SK-N-SH (cell line): ENCODE data around the gene FOXI1. TPM values are rescaled to one million over a fixed set of nuclear protein-coding genes. Genes with fewer than 3 reads are reported as not detected.

ENCODE experiments used
- CTCF ChIA-PET: fragments of 300-600, 350-600 bp; formaldehyde crosslinking; extraction: SDS; loops from one replicate; lab custom pipeline; 2021; lab: Yijun Ruan, JAX
- POLR2A ChIA-PET: fragments of 350-600 bp; sonication (Branson Sonifier 250); formaldehyde crosslinking; extraction: SDS; loops from one replicate; lab custom pipeline; 2020; ENCODE audit warnings: antibody characterized with exemption, inconsistent platforms; lab: Yijun Ruan, JAX
- DNase-seq: peaks from one replicate; pipeline ENCODE4 v3.0.0; 2012
- H2AFZ ChIP-seq: fragments of 200-600 bp; sonication (generic); 2 replicates; pipeline ENCODE4 v1.8.1; 2016; ENCODE audit warnings: antibody characterized with exemption, mild to moderate bottlenecking, low read depth
- H3F3A ChIP-seq: fragments of 200-600 bp; sonication (generic); replicated peaks from 2 replicates; pipeline ENCODE3; 2016; ENCODE audit warnings: antibody characterized with exemption, mild to moderate bottlenecking; ENCODE audit not compliant: insufficient read depth
- H3K27ac ChIP-seq, 2 experiments: fragments of 200-500 bp in 1 of 2; fragments of 200-600 bp in 1 of 2; sonication (Bioruptor generic) in 1 of 2; sonication (generic), shearing (Covaris generic) in 1 of 2; 2 replicates each; pipeline versions ENCODE4 v1.5.1 to v1.6.1; 2014 to 2016; ENCODE audit warnings: low read depth in 2 of 2, inconsistent platforms in 1 of 2, low read length in 1 of 2, mild to moderate bottlenecking in 1 of 2, mixed read lengths in 1 of 2
- H3K27me3 ChIP-seq: fragments of 200-600 bp; sonication (generic), shearing (Covaris generic); 2 replicates; pipeline ENCODE4 v1.6.1; 2016; ENCODE audit warnings: mixed run types; ENCODE audit not compliant: insufficient read depth
- H3K36me3 ChIP-seq, 2 experiments: fragments of 200-500 bp in 1 of 2; fragments of 200-600 bp in 1 of 2; sonication (Bioruptor generic) in 1 of 2; sonication (generic) in 1 of 2; replicated peaks in 1 of 2; 2 replicates each; pipeline versions ENCODE3 to v1.5.1; 2014 to 2016; ENCODE audit warnings: low read length in 1 of 2, mild to moderate bottlenecking in 1 of 2; ENCODE audit not compliant: insufficient read depth in 2 of 2, control insufficient read depth in 1 of 2
- H3K4me1 ChIP-seq, 2 experiments: fragments of 200-500 bp in 1 of 2; fragments of 200-600 bp in 1 of 2; sonication (Bioruptor generic) in 1 of 2; sonication (generic), shearing (Covaris generic) in 1 of 2; 2 replicates each; pipeline versions ENCODE4 v1.5.1 to v1.6.1; 2014 to 2016; ENCODE audit warnings: low read depth in 1 of 2, low read length in 1 of 2, mixed run types in 1 of 2; ENCODE audit not compliant: insufficient read depth in 2 of 2, control insufficient read depth in 1 of 2
- H3K4me2 ChIP-seq: fragments of 200-600 bp; sonication (generic), shearing (Covaris generic); 2 replicates; pipeline ENCODE4 v1.6.1; 2017; ENCODE audit warnings: mixed run types
- H3K4me3 ChIP-seq, 2 experiments: fragments of 200-500 bp in 1 of 2; fragments of 200-600 bp in 1 of 2; sonication (Bioruptor generic) in 1 of 2; sonication (generic), shearing (Covaris generic) in 1 of 2; 2 replicates each; pipeline versions ENCODE4 v1.5.1 to v1.8.1; 2014 to 2016; ENCODE audit warnings: low read depth in 2 of 2, inconsistent platforms in 1 of 2, low read length in 1 of 2, mild to moderate bottlenecking in 1 of 2, mixed read lengths in 1 of 2, moderate library complexity in 1 of 2
- H3K79me2 ChIP-seq: fragments of 200-600 bp; sonication (generic); 2 replicates; pipeline ENCODE4 v1.8.1; 2017; ENCODE audit warnings: mild to moderate bottlenecking; ENCODE audit not compliant: insufficient read depth
- H3K9ac ChIP-seq: fragments of 200-600 bp; sonication (generic); 2 replicates; pipeline ENCODE4 v1.6.1; 2017; ENCODE audit warnings: mixed run types
- H3K9me2 ChIP-seq: fragments of 200-600 bp; sonication (generic); 2 replicates; pipeline ENCODE4 v1.6.1; 2017; ENCODE audit warnings: mixed run types
- H3K9me3 ChIP-seq: fragments of 200-600 bp; sonication (generic); 2 replicates; pipeline ENCODE4 v1.6.1; 2017; ENCODE audit warnings: mixed run types, mild to moderate bottlenecking, moderate library complexity
- H4K20me1 ChIP-seq: fragments of 200-600 bp; sonication (generic); 2 replicates; pipeline ENCODE4 v1.6.1; 2017; ENCODE audit warnings: mild to moderate bottlenecking, mixed run types; ENCODE audit not compliant: insufficient read depth
- CHD2 ChIP-seq: fragments of 150-350 bp; IDR thresholded peaks from 2 replicates; pipeline ENCODE4 v1.6.1; 2018; ENCODE audit warnings: low read length; ENCODE audit not compliant: partially characterized antibody
- EP300 ChIP-seq, 2 experiments: IDR thresholded peaks; 2 replicates each; pipeline versions ENCODE4 v1.4.0 to v1.6.1; 2012; ENCODE audit warnings: borderline replicate concordance in 1 of 2, low read depth in 1 of 2, low read length in 1 of 2
- EZH2phosphoT487 ChIP-seq: fragments of 200-600 bp; sonication (generic); IDR thresholded peaks from 2 replicates; pipeline ENCODE4 v1.6.1; 2017; ENCODE audit warnings: low read depth, mixed run types, mild to moderate bottlenecking, antibody characterized with exemption, moderate library complexity, borderline replicate concordance
- FOXM1 ChIP-seq: IDR thresholded peaks from 2 replicates; pipeline ENCODE4 v1.4.0; 2012; ENCODE audit warnings: low read depth, mild to moderate bottlenecking
- JUND ChIP-seq: IDR thresholded peaks from 2 replicates; pipeline ENCODE4 v1.4.0; 2012
- MEF2A ChIP-seq: IDR thresholded peaks from 2 replicates; pipeline ENCODE4 v1.4.0; 2012; ENCODE audit warnings: low read depth, borderline replicate concordance
- NRF1 ChIP-seq: IDR thresholded peaks from 2 replicates; pipeline ENCODE4 v1.6.1; 2012; ENCODE audit warnings: low read depth, mild to moderate bottlenecking, low read length
- RFX5 ChIP-seq: IDR thresholded peaks from 2 replicates; pipeline ENCODE4 v1.6.1; 2012; ENCODE audit warnings: mild to moderate bottlenecking, improper control_type of control experiment, low read length
- SIN3A ChIP-seq: IDR thresholded peaks from 2 replicates; pipeline ENCODE4 v1.6.1; 2012; ENCODE audit warnings: low read depth, mild to moderate bottlenecking, low read length, moderate library complexity, borderline replicate concordance
- SMC3 ChIP-seq: IDR thresholded peaks from 2 replicates; pipeline ENCODE4 v1.6.1; 2012; ENCODE audit warnings: low read depth, low read length, improper control_type of control experiment
- TCF12 ChIP-seq: IDR thresholded peaks from 2 replicates; pipeline ENCODE4 v1.4.0; 2012
- YY1 ChIP-seq: IDR thresholded peaks from 2 replicates; pipeline ENCODE4 v1.4.0; 2012; ENCODE audit warnings: low read depth, mild to moderate bottlenecking
- WGBS: methylation state at CpG from one replicate; pipeline ENCODE4 v1.1.6; 2017; ENCODE audit warnings: low lambda C conversion rate; 5-methylcytosine and 5-hydroxymethylcytosine counted together
- polyA plus RNA-seq, 3 experiments: library from polyadenylated mRNA; depleted of rRNA; stranded (reverse); fragments of >200 nt; gene quantifications; 2 replicates each; pipeline ENCODE4 v1.2.3, GENCODE V29; 2012
- TF ChIP-seq, protein P1 (sequence below): IDR thresholded peaks from 2 replicates; pipeline ENCODE4 v1.4.0; 2012; ENCODE audit warnings: low read depth, borderline replicate concordance

The FOXI1 gene
- polyA plus RNA-seq, 1 of the 3 experiments (the other 2 are of a cell fraction) = not detected

DNA sequence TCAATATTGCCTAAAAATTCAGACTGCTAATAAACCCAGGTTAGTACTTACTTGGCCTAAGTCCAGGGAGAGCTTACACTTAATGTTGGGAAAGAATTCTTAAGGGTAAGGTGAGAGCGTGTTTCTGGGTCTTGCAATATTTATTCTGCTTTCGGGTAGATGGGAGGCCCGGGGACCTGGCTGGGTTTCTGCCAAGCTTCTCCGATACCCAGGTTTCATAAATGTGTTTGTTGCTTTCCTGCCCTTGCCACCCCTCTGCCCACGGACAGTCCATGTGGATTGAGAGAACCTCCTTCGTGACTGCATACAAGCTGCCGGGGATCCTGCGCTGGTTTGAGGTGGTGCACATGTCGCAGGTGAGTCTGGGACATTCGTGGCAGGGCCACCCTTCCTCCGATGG, 48.4 kb upstream of the FOXI1 start:
- H3K4me3 ChIP-seq = no peak overlapping the region
- CTCF ChIA-PET = interaction anchor here (0.8 to 3.7 kb wide), 4 partner anchors 13 to 355 kb away, joined by 3 to 13 read pairs (median 5); partner anchors contain the start of gene INSYN2B
- 85% methylated on average over 4 of the region's 11 CpGs for WGBS
- TF ChIP-seq, protein P1, sequence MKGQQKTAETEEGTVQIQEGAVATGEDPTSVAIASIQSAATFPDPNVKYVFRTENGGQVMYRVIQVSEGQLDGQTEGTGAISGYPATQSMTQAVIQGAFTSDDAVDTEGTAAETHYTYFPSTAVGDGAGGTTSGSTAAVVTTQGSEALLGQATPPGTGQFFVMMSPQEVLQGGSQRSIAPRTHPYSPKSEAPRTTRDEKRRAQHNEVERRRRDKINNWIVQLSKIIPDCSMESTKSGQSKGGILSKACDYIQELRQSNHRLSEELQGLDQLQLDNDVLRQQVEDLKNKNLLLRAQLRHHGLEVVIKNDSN = no peak
- TF ChIP-seq RFX5 = no peak
- no peak for TF ChIP-seq MEF2A
- no peak for TF ChIP-seq EP300 (IDR thresholded peaks at IDR 0.05; ENCODE audit: borderline replicate concordance in 1 of 2, low read depth in 1 of 2, low read length in 1 of 2)
- TF ChIP-seq SIN3A = no peak
- no peak for TF ChIP-seq JUND
- no peak for TF ChIP-seq YY1
- no peaks in the 10 kb centered on the region for H3K27me3 ChIP-seq
- H3K4me2 ChIP-seq = no peak overlapping the region
- no peak for DNase-seq
- H4K20me1 ChIP-seq = no peaks in the 10 kb centered on the region
- no peaks in the 10 kb centered on the region for H3K9me2 ChIP-seq
- H3K4me1 ChIP-seq = no peaks in the 10 kb centered on the region
- no peak overlapping the region for H3K9ac ChIP-seq
- H2AFZ ChIP-seq = no peak overlapping the region
- H3K27ac ChIP-seq = no peak overlapping the region
- no peaks in the 10 kb centered on the region for H3K9me3 ChIP-seq
- POLR2A ChIA-PET = no interaction called here
- H3K36me3 ChIP-seq = no peaks in the 10 kb centered on the region
- H3K79me2 ChIP-seq = no peaks in the 10 kb centered on the region
- no peaks in the 10 kb centered on the region for H3F3A ChIP-seq

DNA sequence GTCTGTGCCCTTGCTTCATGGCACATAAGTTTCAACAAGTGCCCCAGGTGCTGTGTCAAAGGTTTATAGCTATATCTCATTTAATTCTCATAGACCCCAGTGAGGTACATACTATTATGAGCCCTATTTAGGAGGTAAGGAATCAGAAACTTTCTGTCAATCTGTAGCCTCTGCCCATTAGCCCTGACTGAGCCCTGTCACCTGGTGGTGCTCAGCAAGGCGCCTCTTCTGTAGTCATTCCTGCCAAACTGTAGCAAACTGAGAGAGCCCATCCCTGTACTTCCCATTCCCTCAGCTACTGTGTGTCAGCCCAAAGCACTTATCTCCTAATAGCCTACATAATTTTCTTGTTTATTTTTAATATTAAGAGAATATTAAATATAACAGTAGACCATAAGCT, 46.5 kb upstream of the FOXI1 start:
- H4K20me1 ChIP-seq = no peaks in the 10 kb centered on the region
- WGBS = 20% methylated on average over 1 of the region's 1 CpG
- CTCF ChIA-PET = interaction anchor here (0.7 to 1.6 kb wide), 4 partner anchors 8 to 357 kb away, joined by 3 to 4 read pairs (median 4); no protein-coding TSS in a partner anchor
- H3K4me1 ChIP-seq = no peaks in the 10 kb centered on the region
- no peaks in the 10 kb centered on the region for H3F3A ChIP-seq
- H3K36me3 ChIP-seq = no peaks in the 10 kb centered on the region
- H3K4me3 ChIP-seq = no peak overlapping the region
- no peak for TF ChIP-seq CHD2
- no peak for TF ChIP-seq RFX5
- no peak for TF ChIP-seq NRF1
- no peak for TF ChIP-seq SIN3A
- no peak for TF ChIP-seq SMC3
- no peak for TF ChIP-seq EZH2phosphoT487
- no peak for TF ChIP-seq FOXM1
- TF ChIP-seq JUND = no peak
- no peak overlapping the region for H3K27ac ChIP-seq
- H2AFZ ChIP-seq = no peak overlapping the region
- no peak for DNase-seq
- POLR2A ChIA-PET = no interaction called here
- H3K27me3 ChIP-seq = no peaks in the 10 kb centered on the region
- H3K9ac ChIP-seq = no peak overlapping the region
- H3K9me3 ChIP-seq = no peaks in the 10 kb centered on the region
- no peaks in the 10 kb centered on the region for H3K9me2 ChIP-seq
- no peak overlapping the region for H3K4me2 ChIP-seq
- no peaks in the 10 kb centered on the region for H3K79me2 ChIP-seq

DNA sequence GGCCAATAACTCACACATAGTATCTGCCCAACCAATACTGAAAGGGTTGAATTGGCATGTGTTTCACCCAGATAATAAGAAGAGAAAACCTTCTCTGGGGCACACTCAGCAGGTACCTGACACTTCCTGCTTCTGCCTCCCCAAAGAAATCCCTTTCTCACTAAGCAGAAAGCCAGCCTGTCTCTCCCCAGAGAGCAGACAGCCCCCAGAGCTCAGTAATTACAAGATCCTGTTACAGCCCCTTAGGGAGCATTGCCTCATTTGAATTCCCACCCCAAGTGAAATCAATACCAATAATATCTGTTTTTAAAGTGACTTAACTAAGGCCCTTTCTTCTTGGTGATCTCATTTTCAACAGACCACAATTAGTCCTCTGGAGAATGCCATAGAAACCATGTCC, 38.5 kb upstream of the FOXI1 start:
- DNase-seq = no peak
- Histone ChIP-seq H3K4me3 (no peak overlapping the region), H2AFZ (no peak overlapping the region), H3K9ac (no peak overlapping the region), H3K79me2 (no peaks in the 10 kb centered on the region), H3K9me2 (no peaks in the 10 kb centered on the region), H4K20me1 (no peaks in the 10 kb centered on the region), H3K4me2 (no peak overlapping the region), H3K27ac (no peak overlapping the region), H3K4me1 (no peaks in the 10 kb centered on the region), H3K36me3 (no peaks in the 10 kb centered on the region), H3F3A (no peaks in the 10 kb centered on the region), H3K9me3 (no peaks in the 10 kb centered on the region), H3K27me3 (no peaks in the 10 kb centered on the region)
- ChIA-PET POLR2A (no interaction called here), CTCF (interaction anchor here (0.9 kb wide), 1 partner anchor 365 kb away, joined by 3 read pairs; no protein-coding TSS in a partner anchor)
- TF ChIP-seq TCF12 (no peak), EP300 (IDR thresholded peaks at IDR 0.05; ENCODE audit: borderline replicate concordance in 1 of 2, low read depth in 1 of 2, low read length in 1 of 2) (no peak)
